Karpas-422 (cell line): ENCODE measurements around the gene TUFT1. TPM values are rescaled to one million over a fixed set of nuclear protein-coding genes. Genes with fewer than 3 reads are reported as not detected.

Experiments used
- DNase-seq: peaks from one replicate; pipeline ENCODE4 v3.0.0-alpha.2; 2015
- H2AFZ ChIP-seq: fragments of 200-600 bp; sonication (generic); 2 replicates; pipeline ENCODE4 v1.6.1; 2014; ENCODE audit warnings: antibody characterized with exemption, low read length, mixed read lengths
- H3K27ac ChIP-seq: fragments of 200-600 bp; sonication (generic); 2 replicates; pipeline ENCODE4 v1.5.1; 2014; ENCODE audit warnings: mild to moderate bottlenecking, low read length, moderate library complexity
- H3K27me3 ChIP-seq: fragments of 200-600 bp; sonication (generic); 2 replicates; pipeline ENCODE4 v1.6.1; 2014; ENCODE audit warnings: low read length, mixed read lengths
- H3K36me3 ChIP-seq: fragments of 200-600 bp; sonication (generic); 2 replicates; pipeline ENCODE4 v1.6.1; 2014; ENCODE audit warnings: low read length, mixed read lengths; ENCODE audit not compliant: insufficient read depth
- H3K4me1 ChIP-seq: fragments of 200-600 bp; sonication (generic); 2 replicates; pipeline ENCODE4 v1.6.1; 2014; ENCODE audit warnings: mild to moderate bottlenecking, low read length, mixed read lengths
- H3K4me2 ChIP-seq: fragments of 200-600 bp; sonication (generic); 2 replicates; pipeline ENCODE4 v1.6.1; 2014; ENCODE audit warnings: low read length, low read depth, mild to moderate bottlenecking; ENCODE audit not compliant: poor library complexity, severe bottlenecking
- H3K4me3 ChIP-seq: fragments of 200-600 bp; sonication (generic); 2 replicates; pipeline ENCODE4 v1.5.1; 2014; ENCODE audit warnings: mild to moderate bottlenecking, antibody characterized with exemption, low read length, mixed read lengths
- H3K79me2 ChIP-seq: fragments of 200-600 bp; sonication (generic); 2 replicates; pipeline ENCODE4 v1.6.1; 2014; ENCODE audit warnings: mild to moderate bottlenecking, low read length, mixed read lengths
- H3K9ac ChIP-seq: fragments of 200-600 bp; sonication (generic); 2 replicates; pipeline ENCODE4 v1.6.0; 2014; ENCODE audit warnings: low read length
- H3K9me2 ChIP-seq: fragments of 200-600 bp; sonication (generic), shearing (Covaris generic); replicated peaks from 2 replicates; pipeline ENCODE4 v1.6.0; 2014; ENCODE audit warnings: mild to moderate bottlenecking, low read length, moderate library complexity; ENCODE audit not compliant: insufficient read depth
- H3K9me3 ChIP-seq: fragments of 300-700, 200-600 bp; sonication (generic); 2 replicates; pipeline ENCODE4 v1.6.1; 2014; ENCODE audit warnings: low read length, mixed read lengths
- H4K20me1 ChIP-seq: fragments of 200-600 bp; sonication (generic); 2 replicates; pipeline ENCODE4 v1.6.1; 2014; ENCODE audit warnings: mild to moderate bottlenecking, antibody characterized with exemption, low read length, low read depth; ENCODE audit not compliant: insufficient read depth
- total RNA-seq: library from RNA; depleted of rRNA; stranded (reverse); fragments of >200 nt; shearing (Covaris generic); gene quantifications from 2 replicates; pipeline ENCODE4 v1.2.3, GENCODE V29; 2014; ENCODE audit warnings: low replicate concordance; rRNA removed

TUFT1 gene, protein sequence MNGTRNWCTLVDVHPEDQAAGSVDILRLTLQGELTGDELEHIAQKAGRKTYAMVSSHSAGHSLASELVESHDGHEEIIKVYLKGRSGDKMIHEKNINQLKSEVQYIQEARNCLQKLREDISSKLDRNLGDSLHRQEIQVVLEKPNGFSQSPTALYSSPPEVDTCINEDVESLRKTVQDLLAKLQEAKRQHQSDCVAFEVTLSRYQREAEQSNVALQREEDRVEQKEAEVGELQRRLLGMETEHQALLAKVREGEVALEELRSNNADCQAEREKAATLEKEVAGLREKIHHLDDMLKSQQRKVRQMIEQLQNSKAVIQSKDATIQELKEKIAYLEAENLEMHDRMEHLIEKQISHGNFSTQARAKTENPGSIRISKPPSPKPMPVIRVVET
- total RNA-seq = not detected in 2 replicates

DNA sequence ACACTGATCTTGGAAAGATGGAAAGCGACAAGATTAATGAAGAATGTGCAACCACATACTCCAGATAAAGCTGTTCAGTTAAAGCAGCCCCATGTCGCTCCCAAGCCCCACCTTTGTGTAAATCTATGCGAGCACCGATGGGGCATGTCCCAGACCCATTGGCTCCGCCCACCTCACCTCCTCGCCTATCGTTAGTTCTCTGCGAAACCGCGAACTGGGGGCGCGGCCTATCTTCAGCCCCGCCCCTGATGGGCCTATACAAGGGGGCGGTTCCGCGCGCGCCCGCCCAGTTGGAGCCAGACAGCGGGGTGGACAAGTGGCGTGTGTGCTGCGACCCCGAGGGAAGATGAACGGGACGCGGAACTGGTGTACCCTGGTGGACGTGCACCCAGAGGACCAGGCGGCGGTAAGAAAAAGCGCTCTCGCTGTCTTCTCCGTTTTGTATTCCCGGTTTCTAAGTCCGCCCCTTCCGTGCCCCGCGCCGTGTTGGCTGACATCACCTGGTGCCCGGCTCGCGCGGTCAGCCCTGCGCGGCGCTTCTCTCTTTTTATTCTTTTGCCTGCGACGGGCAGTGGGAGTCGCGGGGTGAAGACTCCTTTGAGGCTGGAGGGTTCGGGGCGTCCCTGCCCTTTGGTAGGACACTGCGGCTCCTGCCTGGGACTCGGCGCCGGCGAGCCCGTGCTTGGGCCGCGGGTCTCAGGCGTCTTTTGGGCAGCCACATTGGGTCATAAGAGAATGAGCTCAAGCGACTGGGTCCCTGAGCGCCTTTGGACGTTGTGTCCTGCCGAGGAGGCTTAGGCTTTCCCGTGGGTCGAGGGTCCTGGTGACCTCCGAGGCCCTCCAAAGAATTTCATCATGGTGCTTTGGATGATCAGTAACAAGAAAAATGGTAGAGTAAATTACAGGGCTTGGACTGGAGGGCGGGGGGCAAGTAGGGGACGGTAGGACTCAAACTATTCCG is at the start of gene TUFT1:
Gene TUFT1, plus strand, starts transcription at position 289 of the 961 bp plus-strand sequence. Its CDS starts 58 bp downstream, at position 347.
- H3K9me3 ChIP-seq = no peaks in the 10 kb centered on the region
- H3K4me3 ChIP-seq = no peak within 1 kb of the TSS
- no peaks in the 10 kb centered on the region for H3K4me1 ChIP-seq
- no peak within 1 kb of the TSS for H2AFZ ChIP-seq
- no peaks in the 10 kb centered on the region for H3K9me2 ChIP-seq
- no peak within 1 kb of the TSS for H3K9ac ChIP-seq
- DNase-seq = no peak
- no peaks in the 10 kb centered on the region for H3K79me2 ChIP-seq
- H3K36me3 ChIP-seq = no peaks in the 10 kb centered on the region
- H3K27me3 ChIP-seq = no peaks in the 10 kb centered on the region
- no peak within 1 kb of the TSS for H3K27ac ChIP-seq
- no peaks in the 10 kb centered on the region for H4K20me1 ChIP-seq
- no peak within 1 kb of the TSS for H3K4me2 ChIP-seq

DNA sequence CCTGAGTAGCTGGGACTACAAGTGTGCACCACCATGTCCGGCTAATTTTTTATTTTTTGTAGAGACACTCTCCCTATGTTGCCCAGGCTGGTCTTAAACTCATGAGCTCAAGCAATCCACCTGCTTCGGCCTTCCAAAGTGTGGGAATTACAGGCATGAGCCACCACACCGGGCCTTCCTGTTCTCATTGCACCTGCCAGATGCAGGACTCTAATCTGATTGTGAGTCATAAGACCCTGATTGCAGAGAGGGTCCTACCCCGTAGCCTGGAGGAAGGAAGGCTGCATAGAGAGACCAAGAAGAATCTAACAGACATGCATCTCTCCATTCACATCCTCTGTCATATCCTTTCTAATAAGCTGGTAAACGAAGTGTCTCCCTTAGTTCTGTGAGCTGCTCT is 48.5 kb upstream of the TUFT1 start:
- Histone ChIP-seq H3K4me1 (no peaks in the 10 kb centered on the region), H3K4me3 (no peak overlapping the region), H4K20me1 (no peaks in the 10 kb centered on the region), H3K9ac (no peak overlapping the region), H3K36me3 (no peaks in the 10 kb centered on the region), H3K9me3 (no peaks in the 10 kb centered on the region), H3K27ac (no peak overlapping the region), H3K9me2 (no peaks in the 10 kb centered on the region), H3K4me2 (no peak overlapping the region), H3K79me2 (no peaks in the 10 kb centered on the region), H3K27me3 (no peaks in the 10 kb centered on the region), H2AFZ (no peak overlapping the region)
- no peak for DNase-seq

DNA sequence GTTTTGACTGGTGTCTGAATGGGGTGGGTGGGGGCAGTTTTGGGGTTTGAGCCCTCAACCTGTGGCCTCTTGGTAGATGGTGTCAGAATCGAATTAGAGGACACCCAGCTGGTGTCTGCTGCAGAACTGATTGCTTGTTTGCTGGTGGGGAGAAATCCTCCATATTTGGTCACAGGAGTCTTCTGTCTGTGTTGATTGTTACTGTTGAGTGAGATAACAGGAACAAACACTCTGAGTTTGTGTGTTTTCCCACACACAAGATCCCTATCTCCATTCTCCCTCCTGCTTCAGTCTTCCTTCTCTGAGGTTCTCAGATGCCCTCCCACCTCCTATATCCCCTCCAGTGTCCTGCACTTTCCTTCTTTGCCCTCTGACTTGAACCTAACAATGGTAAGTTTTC is 48.0 kb upstream of the TUFT1 start:
- Histone ChIP-seq H3K9ac (no peak overlapping the region), H3K4me3 (no peak overlapping the region)

DNA sequence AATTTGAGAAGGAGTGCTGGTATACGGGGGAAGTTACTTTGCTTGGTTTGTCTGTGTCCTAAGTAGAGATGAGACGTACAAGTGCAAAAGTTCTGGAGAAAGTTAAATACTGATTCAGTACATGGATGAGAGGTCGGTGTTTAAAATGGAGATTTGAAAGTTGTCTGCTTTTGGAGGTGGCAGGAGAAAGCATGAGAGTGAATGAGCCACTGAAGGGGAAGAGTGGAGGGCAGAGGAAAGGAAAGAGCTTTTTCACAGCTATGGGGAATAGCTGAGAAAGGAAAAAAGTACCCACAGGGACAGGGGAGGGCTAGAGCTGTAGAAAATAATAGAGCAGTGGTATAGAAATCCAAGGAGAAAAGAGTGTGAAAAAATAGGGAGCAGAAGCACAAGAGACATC is 47.1 kb upstream of the TUFT1 start:
- H3K4me1 ChIP-seq = no peaks in the 10 kb centered on the region
- H3K36me3 ChIP-seq = no peaks in the 10 kb centered on the region
- no peaks in the 10 kb centered on the region for H3K9me2 ChIP-seq
- no peak overlapping the region for H3K27ac ChIP-seq
- H3K9ac ChIP-seq = no peak overlapping the region
- no peaks in the 10 kb centered on the region for H3K27me3 ChIP-seq
- no peak overlapping the region for H3K4me3 ChIP-seq
- H2AFZ ChIP-seq = no peak overlapping the region
- H3K79me2 ChIP-seq = no peaks in the 10 kb centered on the region
- no peaks in the 10 kb centered on the region for H4K20me1 ChIP-seq
- H3K9me3 ChIP-seq = no peaks in the 10 kb centered on the region
- no peak overlapping the region for H3K4me2 ChIP-seq
- DNase-seq = no peak

More for the DNA sequence above, 48.0 kb upstream of the TUFT1 start:
- Histone ChIP-seq H3K9me3 (no peaks in the 10 kb centered on the region), H3K79me2 (no peaks in the 10 kb centered on the region), H2AFZ (no peak overlapping the region), H3K4me1 (no peaks in the 10 kb centered on the region), H3K36me3 (no peaks in the 10 kb centered on the region), H3K4me2 (no peak overlapping the region), H3K27ac (no peak overlapping the region), H3K9me2 (no peaks in the 10 kb centered on the region), H4K20me1 (no peaks in the 10 kb centered on the region), H3K27me3 (no peaks in the 10 kb centered on the region)
- DNase-seq = no peak

DNA sequence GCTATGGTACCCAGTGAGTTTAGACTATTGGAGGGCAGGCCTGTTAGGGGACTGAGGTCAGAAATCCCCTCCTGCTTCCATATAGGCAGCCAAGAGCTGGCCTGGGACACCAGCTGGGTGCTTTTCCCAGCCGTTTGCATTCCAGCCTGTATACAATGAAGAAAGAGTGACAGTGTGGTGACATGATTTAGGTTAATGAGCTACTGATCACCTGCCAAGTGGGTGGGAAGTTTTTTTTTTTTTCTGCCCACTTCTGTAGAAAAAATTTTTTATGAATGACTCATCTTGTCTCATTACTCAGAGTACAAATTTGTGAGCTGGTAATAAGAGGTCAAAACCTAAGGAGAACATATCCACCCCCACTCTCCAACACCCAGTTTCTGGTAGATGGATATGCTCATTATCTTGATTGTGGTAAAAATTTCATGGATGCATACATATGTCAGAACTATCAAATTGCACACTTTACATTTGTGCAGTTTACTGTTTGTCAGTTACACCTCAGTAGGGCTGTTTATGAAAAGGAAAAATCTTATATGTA is 45.3 kb upstream of the TUFT1 start:
- no peak overlapping the region for H3K9ac ChIP-seq

DNA sequence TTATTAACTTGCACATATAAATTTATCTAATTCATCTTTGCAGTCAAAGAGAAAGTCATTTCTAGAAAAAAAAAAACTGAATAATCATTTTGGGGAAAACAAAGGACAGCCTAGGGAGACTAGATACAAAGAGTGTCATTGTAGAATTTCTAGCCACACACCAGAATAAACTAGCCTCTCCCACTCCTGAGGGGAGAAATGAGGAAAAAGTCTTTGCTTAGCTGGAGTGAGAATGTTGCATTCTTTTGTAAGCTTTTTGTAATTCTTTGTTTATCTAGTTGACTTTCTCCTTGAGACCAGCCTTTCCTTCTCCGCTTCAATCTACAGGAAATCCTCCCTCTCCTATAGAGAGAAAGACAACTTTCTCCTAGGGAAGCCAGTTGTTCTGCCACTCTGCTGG is 44.8 kb upstream of the TUFT1 start:
- Histone ChIP-seq H3K9me3 (no peaks in the 10 kb centered on the region), H3K9ac (no peak overlapping the region), H3K9me2 (no peaks in the 10 kb centered on the region), H2AFZ (no peak overlapping the region), H3K79me2 (no peaks in the 10 kb centered on the region), H3K27ac (no peak overlapping the region), H3K4me1 (no peaks in the 10 kb centered on the region), H3K4me3 (no peak overlapping the region), H4K20me1 (no peaks in the 10 kb centered on the region), H3K36me3 (no peaks in the 10 kb centered on the region), H3K4me2 (no peak overlapping the region), H3K27me3 (no peaks in the 10 kb centered on the region)
- no peak for DNase-seq

More for the DNA sequence above, 45.3 kb upstream of the TUFT1 start:
- Histone ChIP-seq H3K79me2 (no peaks in the 10 kb centered on the region), H3K4me2 (no peak overlapping the region), H3K4me1 (no peaks in the 10 kb centered on the region), H3K27me3 (no peaks in the 10 kb centered on the region), H2AFZ (no peak overlapping the region), H3K9me3 (no peaks in the 10 kb centered on the region), H3K27ac (no peak overlapping the region), H3K36me3 (no peaks in the 10 kb centered on the region), H3K4me3 (no peak overlapping the region), H4K20me1 (no peaks in the 10 kb centered on the region), H3K9me2 (no peaks in the 10 kb centered on the region)
- no peak for DNase-seq

DNA sequence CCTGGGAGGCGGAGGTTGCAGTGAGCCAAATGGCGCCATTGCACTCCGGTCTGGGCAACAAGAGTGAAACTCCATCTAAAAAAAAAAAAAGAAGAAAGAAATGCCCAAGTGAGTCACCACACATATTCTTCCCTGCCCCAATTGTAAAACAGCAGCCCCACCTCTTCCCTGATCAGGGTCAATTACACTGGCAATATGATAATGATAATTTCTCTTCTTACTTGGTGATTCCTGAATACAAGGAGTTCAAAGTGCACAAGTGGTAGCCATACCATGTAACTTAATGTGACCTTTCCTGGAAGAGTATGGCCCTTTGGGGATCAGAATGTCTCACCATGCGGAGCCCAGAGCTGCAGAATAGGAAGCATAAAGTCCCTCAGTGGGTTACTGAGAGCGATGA is 40.7 kb upstream of the TUFT1 start:
- Histone ChIP-seq H3K4me2 (no peak overlapping the region), H3K4me3 (no peak overlapping the region), H3K9me2 (no peaks in the 10 kb centered on the region), H3K27ac (no peak overlapping the region), H3K36me3 (no peaks in the 10 kb centered on the region), H3K79me2 (no peaks in the 10 kb centered on the region), H3K9ac (no peak overlapping the region), H2AFZ (no peak overlapping the region), H3K4me1 (no peaks in the 10 kb centered on the region), H3K9me3 (no peaks in the 10 kb centered on the region), H3K27me3 (no peaks in the 10 kb centered on the region), H4K20me1 (no peaks in the 10 kb centered on the region)
- DNase-seq = no peak

DNA sequence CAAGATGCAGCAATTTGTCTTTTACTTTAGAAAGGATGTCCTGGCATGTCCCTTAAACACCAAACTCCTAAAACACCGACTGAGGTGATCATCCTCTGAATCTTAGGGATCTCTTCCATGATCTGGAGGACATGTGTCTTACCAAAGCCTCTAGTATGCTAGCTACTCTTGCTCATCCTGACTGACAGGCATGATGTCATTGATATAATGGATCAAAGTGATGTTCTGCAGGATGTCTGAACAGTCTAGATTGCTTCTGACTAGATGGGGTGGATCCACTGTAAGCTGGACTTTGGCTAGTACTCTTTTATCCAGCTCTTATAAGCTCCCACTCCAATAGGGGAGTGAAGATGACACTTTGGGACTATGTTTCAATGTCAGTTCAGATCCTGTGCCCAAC is 40.2 kb upstream of the TUFT1 start:
- Histone ChIP-seq H3K79me2 (no peaks in the 10 kb centered on the region), H3K9me3 (no peaks in the 10 kb centered on the region), H3K27me3 (no peaks in the 10 kb centered on the region), H3K9ac (no peak overlapping the region), H3K27ac (no peak overlapping the region), H3K4me3 (no peak overlapping the region), H2AFZ (no peak overlapping the region), H4K20me1 (no peaks in the 10 kb centered on the region), H3K4me1 (no peaks in the 10 kb centered on the region), H3K4me2 (no peak overlapping the region), H3K36me3 (no peaks in the 10 kb centered on the region), H3K9me2 (no peaks in the 10 kb centered on the region)
- no peak for DNase-seq
